Mesenchymal stem cell (in vitro differentiated cells and primary cell): ENCODE data around the gene SP4.

Source experiments
- DNase-seq: peaks from one replicate; pipeline ENCODE4 v3.0.0-alpha.2; 2013
- H2AFZ ChIP-seq: one replicate; pipeline ENCODE4 v1.6.1; 2013; ENCODE audit warnings: low read depth, mild to moderate bottlenecking, control low read depth, inconsistent platforms, low read length, moderate library complexity
- H2AK5ac ChIP-seq: 2 replicates; pipeline ENCODE4 v1.6.1; 2013; ENCODE audit warnings: low read length, moderate library complexity, mild to moderate bottlenecking, inconsistent platforms; ENCODE audit not compliant: severe bottlenecking
- H2BK120ac ChIP-seq: one replicate; pipeline ENCODE4 v1.6.1; 2013; ENCODE audit warnings: low read depth, mild to moderate bottlenecking, inconsistent platforms, low read length, moderate library complexity
- H2BK12ac ChIP-seq, 2 experiments: one replicate each; pipeline ENCODE4 v1.6.1; 2013; ENCODE audit warnings: inconsistent platforms in 2 of 2, low read length in 2 of 2, mild to moderate bottlenecking in 2 of 2, moderate library complexity in 2 of 2, control low read depth in 1 of 2
- H2BK15ac ChIP-seq: one replicate; pipeline ENCODE4 v1.6.1; 2013; ENCODE audit warnings: mild to moderate bottlenecking, low read depth, inconsistent platforms; ENCODE audit not compliant: poor library complexity, severe bottlenecking
- H2BK5ac ChIP-seq: 2 replicates; pipeline ENCODE4 v1.6.1; 2013; ENCODE audit warnings: low read depth, mild to moderate bottlenecking, low read length, control low read depth, inconsistent platforms; ENCODE audit not compliant: poor library complexity, severe bottlenecking
- H3K14ac ChIP-seq, 2 experiments: one replicate each; pipeline ENCODE4 v1.6.1; 2013; ENCODE audit warnings: inconsistent platforms in 2 of 2, low read length in 2 of 2, control low read depth in 1 of 2, mild to moderate bottlenecking in 1 of 2, moderate library complexity in 1 of 2
- H3K18ac ChIP-seq, 2 experiments: one replicate each; pipeline ENCODE4 v1.6.1; 2013; ENCODE audit warnings: inconsistent platforms in 2 of 2, low read length in 2 of 2, control low read depth in 1 of 2, low read depth in 1 of 2, mild to moderate bottlenecking in 1 of 2
- H3K23ac ChIP-seq, 2 experiments: one replicate each; pipeline ENCODE4 v1.6.1; 2013; ENCODE audit warnings: inconsistent platforms in 2 of 2, low read length in 2 of 2, mild to moderate bottlenecking in 2 of 2, moderate library complexity in 2 of 2, control low read depth in 1 of 2
- H3K27ac ChIP-seq: 2 replicates; pipeline ENCODE4 v1.5.1; 2013; ENCODE audit warnings: mild to moderate bottlenecking, moderate library complexity, low read length, control low read depth, inconsistent platforms; ENCODE audit not compliant: poor library complexity, severe bottlenecking
- H3K27me3 ChIP-seq, 2 experiments: 2 replicates each; pipeline versions ENCODE4 v1.6.1 to v1.7.0; 2013; ENCODE audit warnings: low read length in 2 of 2, mild to moderate bottlenecking in 2 of 2, moderate library complexity in 2 of 2, control low read depth in 1 of 2, inconsistent platforms in 1 of 2; ENCODE audit not compliant: control insufficient read depth in 1 of 2, insufficient read depth in 1 of 2
- H3K36me3 ChIP-seq, 2 experiments: 2 replicates each; pipeline versions ENCODE4 v1.6.1 to v1.7.0; 2013; ENCODE audit warnings: low read length in 2 of 2, control low read depth in 1 of 2, inconsistent platforms in 1 of 2, low read depth in 1 of 2, mild to moderate bottlenecking in 1 of 2; ENCODE audit not compliant: insufficient read depth in 2 of 2, control insufficient read depth in 1 of 2
- H3K4ac ChIP-seq, 2 experiments: one replicate each; pipeline ENCODE4 v1.6.1; 2013; ENCODE audit warnings: inconsistent platforms in 2 of 2, low read length in 2 of 2, mild to moderate bottlenecking in 2 of 2, moderate library complexity in 2 of 2, control low read depth in 1 of 2, low read depth in 1 of 2
- H3K4me1 ChIP-seq: 2 replicates; pipeline ENCODE4 v1.6.1; 2013; ENCODE audit warnings: low read depth, low read length, control low read depth; ENCODE audit not compliant: control insufficient read depth, insufficient read depth
- H3K4me2 ChIP-seq: 2 replicates; pipeline ENCODE4 v1.6.1; 2013; ENCODE audit warnings: low read length, mild to moderate bottlenecking, inconsistent platforms; ENCODE audit not compliant: poor library complexity, severe bottlenecking
- H3K4me3 ChIP-seq, 2 experiments: 2 replicates each; pipeline versions ENCODE4 v1.5.1 to v1.7.0; 2013; ENCODE audit warnings: low read length in 2 of 2, mild to moderate bottlenecking in 2 of 2, control low read depth in 1 of 2, low read depth in 1 of 2; ENCODE audit not compliant: insufficient read depth in 1 of 2
- H3K79me1 ChIP-seq: replicated peaks from 2 replicates; pipeline ENCODE4 v1.6.1; 2013; ENCODE audit warnings: mild to moderate bottlenecking, control low read depth, low read length, inconsistent platforms; ENCODE audit not compliant: poor library complexity, severe bottlenecking
- H3K9ac ChIP-seq: 2 replicates; pipeline ENCODE4 v1.7.0; 2013; ENCODE audit warnings: mild to moderate bottlenecking, low read length, moderate library complexity
- H3K9me3 ChIP-seq: 2 replicates; pipeline ENCODE4 v1.7.0; 2013; ENCODE audit warnings: mild to moderate bottlenecking, low read length; ENCODE audit not compliant: control insufficient read depth
- H4K8ac ChIP-seq: one replicate; pipeline ENCODE4 v1.6.1; 2013; ENCODE audit warnings: inconsistent platforms, mild to moderate bottlenecking, low read length, moderate library complexity
- H4K91ac ChIP-seq: one replicate; pipeline ENCODE4 v1.6.1; 2013; ENCODE audit warnings: mild to moderate bottlenecking, low read length, inconsistent platforms
- WGBS: methylation state at CpG from one replicate; pipeline ENCODE4 v1.1.7; 2013; ENCODE audit warnings: mixed read lengths; 5-methylcytosine and 5-hydroxymethylcytosine counted together

The SP4 gene

GRCh38 chr7:21468969-21469368 is 41.1 kb downstream of the SP4 start:
- DNase-seq, result no peak
- H2AK5ac ChIP-seq, result no peak overlapping the region
- H2BK12ac ChIP-seq, result no peak overlapping the region
- no peak overlapping the region for H3K4me2 ChIP-seq
- H4K91ac ChIP-seq, result no peak overlapping the region
- H3K27ac ChIP-seq, result no peak overlapping the region
- H3K4me1 ChIP-seq, result no peaks in the 10 kb centered on the region
- H3K9me3 ChIP-seq, result no peaks in the 10 kb centered on the region
- no peak overlapping the region for H2BK120ac ChIP-seq
- H3K27me3 ChIP-seq, result no peaks in the 10 kb centered on the region
- H3K4ac ChIP-seq, result no peak overlapping the region
- H3K14ac ChIP-seq, result no peak overlapping the region
- H2BK5ac ChIP-seq, result no peak overlapping the region
- no peak overlapping the region for H2AFZ ChIP-seq
- H3K36me3 ChIP-seq, result no peaks in the 10 kb centered on the region
- H4K8ac ChIP-seq, result no peak overlapping the region
- H3K9ac ChIP-seq, result no peak overlapping the region
- no peak overlapping the region for H3K23ac ChIP-seq
- H2BK15ac ChIP-seq, result no peak overlapping the region
- H3K4me3 ChIP-seq, result no peak overlapping the region
- peaks cover 8% of the 10 kb centered on the region for H3K79me1 ChIP-seq
- H3K18ac ChIP-seq, result no peak overlapping the region

- Histone ChIP-seq H2AK5ac (no peak overlapping the region), H3K9ac (no peak overlapping the region), H4K8ac (no peak overlapping the region), H3K4me2 (no peak overlapping the region), H3K14ac (no peak overlapping the region), H2BK120ac (no peak overlapping the region), H3K4ac (no peak overlapping the region), H3K27me3 (no peaks in the 10 kb centered on the region), H3K27ac (no peak overlapping the region), H2BK5ac (no peak overlapping the region), H2BK12ac (no peak overlapping the region), H2BK15ac (no peak overlapping the region), H3K36me3 (no peaks in the 10 kb centered on the region), H3K23ac (no peak overlapping the region), H3K79me1 (peaks cover 6% of the 10 kb centered on the region), H3K18ac (no peak overlapping the region), H2AFZ (no peak overlapping the region), H3K4me3 (no peak overlapping the region), H3K4me1 (no peaks in the 10 kb centered on the region), H4K91ac (no peak overlapping the region), H3K9me3 (no peaks in the 10 kb centered on the region)
- peak; percentile 68 for DNase-seq
- WGBS, result no CpG with 5 or more reads among the region's 3 CpGs
These were observed 42.0 kb downstream of the SP4 start for GRCh38 chr7:21469894-21470293.

- Histone ChIP-seq H4K8ac (no peak overlapping the region), H3K79me1 (peaks cover 3% of the 10 kb centered on the region), H2BK15ac (no peak overlapping the region), H3K9ac (no peak overlapping the region), H3K27me3 (no peaks in the 10 kb centered on the region), H3K23ac (no peak overlapping the region), H4K91ac (no peak overlapping the region), H3K27ac (no peak overlapping the region), H2BK5ac (no peak overlapping the region), H3K9me3 (no peaks in the 10 kb centered on the region), H2BK120ac (no peak overlapping the region), H2AK5ac (no peak overlapping the region), H3K4me3 (no peak overlapping the region), H3K4me2 (no peak overlapping the region), H3K14ac (no peak overlapping the region), H3K4ac (no peak overlapping the region), H2BK12ac (no peak overlapping the region), H2AFZ (no peak overlapping the region), H3K18ac (no peak overlapping the region), H3K36me3 (peaks cover 0 to 2% of the 10 kb centered on the region in 2 experiments), H3K4me1 (no peaks in the 10 kb centered on the region)
- no peak for DNase-seq
- 100% methylated on average over 1 of the region's 1 CpG for WGBS
These were observed 44.1 kb downstream of the SP4 start for GRCh38 chr7:21472029-21472428.

GRCh38 chr7:21476429-21476828 is 48.5 kb downstream of the SP4 start:
- Histone ChIP-seq H3K4ac (no peak overlapping the region), H2AK5ac (no peak overlapping the region), H3K9me3 (no peaks in the 10 kb centered on the region), H2BK15ac (no peak overlapping the region), H3K18ac (no peak overlapping the region), H3K27ac (no peak overlapping the region), H2BK12ac (no peak overlapping the region), H3K4me2 (no peak overlapping the region), H2AFZ (no peak overlapping the region), H3K36me3 (peaks cover 0 to 8% of the 10 kb centered on the region in 2 experiments), H3K27me3 (no peaks in the 10 kb centered on the region), H4K91ac (no peak overlapping the region), H3K9ac (no peak overlapping the region), H2BK120ac (no peak overlapping the region), H3K79me1 (peaks cover 2% of the 10 kb centered on the region), H2BK5ac (no peak overlapping the region), H3K14ac (no peak overlapping the region), H4K8ac (no peak overlapping the region), H3K4me1 (no peaks in the 10 kb centered on the region), H3K4me3 (no peak overlapping the region), H3K23ac (no peak overlapping the region)
- WGBS, result no CpG with 5 or more reads among the region's 2 CpGs
- no peak for DNase-seq
